ENCODE data around the gene CTNNBL1.
"Not testable (repeated sequence)": the region's sequence is repeated elsewhere in the genome, so short reads cannot be mapped to it uniquely, and the experiment has no call there.

The CTNNBL1 gene

DNA sequence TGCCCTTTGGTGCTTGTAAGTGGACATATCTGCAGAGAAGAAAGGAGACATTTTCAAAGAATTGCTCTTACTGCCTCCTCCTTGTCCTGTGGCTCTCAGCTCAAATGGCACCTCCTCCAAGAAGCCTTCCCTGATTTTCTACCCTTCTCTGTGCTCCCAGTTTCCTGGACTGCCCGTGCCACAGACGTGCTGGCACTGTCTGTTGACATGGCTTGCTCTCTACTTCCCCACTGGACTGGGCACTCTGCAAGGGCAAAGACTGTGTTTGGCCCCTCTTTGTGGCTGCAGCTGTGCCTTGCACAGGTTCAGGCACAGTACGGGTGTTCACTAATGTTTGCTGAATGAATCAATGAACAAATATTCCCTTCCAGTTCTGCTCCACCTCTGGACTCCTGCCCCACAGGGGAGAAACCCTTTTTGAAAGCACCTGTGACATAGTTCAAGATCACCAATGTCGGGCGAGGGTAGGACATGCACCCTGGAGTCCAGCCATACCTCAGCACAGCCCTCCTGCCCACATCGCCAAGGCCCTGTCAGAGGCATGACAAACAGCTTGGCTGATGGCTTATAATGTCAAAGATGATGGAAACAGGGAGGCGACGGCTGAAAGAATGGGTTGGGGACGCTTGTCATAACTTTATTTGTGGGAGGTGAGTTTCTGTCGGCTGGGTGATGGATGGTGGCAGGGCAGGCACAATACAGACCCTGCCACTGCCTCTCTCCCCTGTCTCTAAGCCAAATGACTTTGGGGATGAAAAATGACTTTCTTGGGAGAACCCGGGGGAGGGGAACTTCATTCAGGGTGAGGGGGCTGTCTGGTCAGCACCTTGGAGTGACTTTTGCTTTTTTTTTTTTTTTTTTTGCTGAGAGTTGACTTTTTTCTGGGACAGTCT lies 15.6 kb upstream of the CTNNBL1 start:
- in situ Hi-C loops (cut with HindIII; ENCODE audit: low sequenced_read_pairs), result no loop called here

DNA sequence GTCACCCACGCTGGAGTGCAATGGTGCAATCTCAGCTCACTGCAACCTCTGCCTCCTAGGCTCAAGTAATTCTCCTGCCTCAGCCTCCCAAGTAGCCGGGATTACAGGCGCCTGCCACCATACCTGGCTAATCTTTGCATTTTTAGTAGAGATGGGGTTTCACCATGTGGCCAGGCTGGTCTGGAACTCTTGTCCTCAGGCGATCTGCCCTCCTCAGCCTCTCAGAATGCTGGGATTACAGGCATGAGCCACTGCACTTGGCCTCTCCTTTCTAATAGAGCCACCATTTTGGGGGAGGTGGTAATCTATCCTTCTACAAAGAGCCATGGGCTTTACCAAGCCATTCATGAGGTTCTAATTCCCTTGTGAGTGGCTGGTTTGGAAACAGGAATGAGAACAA lies 14.1 kb upstream of the CTNNBL1 start:
- in situ Hi-C loops (cut with HindIII; ENCODE audit: low sequenced_read_pairs), result not testable (repeated sequence)

DNA sequence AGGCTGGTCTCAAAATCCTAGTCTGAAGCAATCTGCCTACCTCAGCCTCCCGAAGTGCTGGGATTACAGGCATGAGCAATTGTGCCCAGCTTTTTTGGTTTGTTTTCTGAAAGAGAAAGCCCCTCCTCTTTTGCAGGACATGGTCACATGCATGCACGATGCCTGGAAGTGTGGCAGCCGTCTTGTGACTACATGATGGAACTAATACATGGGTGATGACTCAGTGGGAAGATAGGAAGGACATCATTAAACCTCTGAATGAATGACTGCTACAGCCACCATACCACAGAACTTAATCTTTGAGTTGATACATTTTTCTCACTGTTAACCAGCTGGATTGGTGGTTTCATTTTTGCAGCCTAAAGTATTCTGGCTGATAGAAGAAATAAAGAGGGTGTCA lies 13.4 kb upstream of the CTNNBL1 start:
- in situ Hi-C loops (cut with HindIII; ENCODE audit: low sequenced_read_pairs), result no loop called here

DNA sequence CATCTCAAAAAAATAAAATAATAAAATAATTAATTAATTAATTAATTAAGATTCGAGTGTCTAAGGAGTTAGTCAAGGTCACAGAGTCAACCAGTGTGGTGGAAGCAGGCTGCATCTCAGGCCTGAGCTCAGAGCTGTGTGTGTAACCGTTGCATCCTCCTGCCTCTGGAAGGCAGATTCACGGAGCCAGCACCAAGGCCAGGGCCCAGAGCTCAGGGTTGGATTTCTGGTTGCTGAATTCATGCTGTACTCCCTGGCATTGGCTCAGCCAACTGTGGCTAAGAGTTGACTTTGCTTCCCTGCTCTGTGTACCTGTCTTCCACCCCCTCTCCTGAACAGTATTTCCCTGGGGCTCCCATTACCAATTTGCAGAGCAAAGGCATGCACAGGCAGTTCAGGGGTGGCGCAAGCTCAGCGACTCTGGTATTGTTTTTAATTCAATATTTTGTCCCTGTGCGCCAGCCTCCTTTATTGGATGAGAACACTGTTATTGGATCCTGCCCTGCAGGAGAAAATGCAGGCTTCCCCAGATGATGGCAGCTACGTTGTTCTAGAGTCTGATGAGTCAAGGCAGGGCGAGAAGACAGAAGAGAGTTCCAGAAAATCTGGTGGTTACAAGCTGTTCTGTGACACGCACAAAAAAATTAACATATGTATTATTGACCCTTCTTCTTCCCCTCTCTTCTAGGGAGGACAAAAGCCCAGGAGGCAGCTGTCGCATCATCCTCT lies 12.3 kb upstream of the CTNNBL1 start:
- in situ Hi-C loops (cut with HindIII; ENCODE audit: low sequenced_read_pairs), result no loop called here

DNA sequence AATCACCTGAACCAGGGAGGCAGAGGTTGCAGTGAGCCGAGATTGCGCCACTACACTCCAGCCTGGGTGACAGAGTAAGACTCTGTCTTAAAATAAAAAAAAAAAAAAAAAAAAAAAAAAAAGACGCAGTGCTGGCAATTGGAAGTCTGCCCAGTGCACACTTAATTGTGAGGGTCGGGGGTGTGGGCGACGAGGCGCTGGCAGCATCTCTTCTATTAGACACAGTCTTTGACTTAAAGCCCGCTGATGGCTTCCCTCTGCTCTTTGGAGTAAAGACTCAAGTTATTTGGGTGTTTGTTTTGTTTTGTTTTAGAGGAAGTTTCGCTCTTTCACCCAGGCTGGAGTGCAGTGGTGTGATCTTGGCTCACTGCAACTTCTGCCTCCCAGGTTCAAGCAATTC lies 10.7 kb upstream of the CTNNBL1 start:
- in situ Hi-C loops (cut with HindIII; ENCODE audit: low sequenced_read_pairs), result not testable (repeated sequence)

DNA sequence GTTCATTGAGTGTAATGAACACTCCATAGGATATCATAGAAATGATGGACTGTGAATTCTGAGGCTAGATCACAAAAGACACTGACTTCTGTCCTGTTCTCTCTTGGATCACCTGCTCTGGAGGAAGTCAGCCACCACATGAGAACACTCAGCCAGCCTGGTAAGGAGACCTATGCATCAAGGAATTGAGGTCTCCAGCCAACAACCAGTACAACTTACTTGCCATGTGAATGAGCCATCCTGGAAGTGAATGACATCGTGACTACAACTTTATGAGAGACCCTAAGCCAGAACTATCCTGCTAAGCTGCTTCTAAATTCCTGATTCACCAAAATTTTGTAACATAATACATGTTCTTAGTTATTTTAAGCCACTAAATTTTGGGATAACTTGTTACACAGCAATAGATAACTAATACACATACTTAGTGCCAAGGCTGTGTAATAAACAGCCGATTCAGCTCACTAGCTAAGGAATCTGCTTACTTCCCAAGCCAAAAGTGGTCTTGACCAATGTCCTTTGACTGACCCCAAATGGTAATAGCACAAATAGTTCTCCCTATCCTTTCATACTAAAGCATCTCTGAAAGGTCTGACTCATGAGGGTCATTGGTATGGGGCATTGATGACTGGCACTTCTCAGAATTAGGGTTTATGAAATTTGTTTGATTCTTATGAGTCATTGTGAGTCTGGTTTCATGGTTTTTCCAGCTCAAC lies 6.9 kb upstream of the CTNNBL1 start:
- in situ Hi-C loops (cut with HindIII; ENCODE audit: low sequenced_read_pairs), result no loop called here

DNA sequence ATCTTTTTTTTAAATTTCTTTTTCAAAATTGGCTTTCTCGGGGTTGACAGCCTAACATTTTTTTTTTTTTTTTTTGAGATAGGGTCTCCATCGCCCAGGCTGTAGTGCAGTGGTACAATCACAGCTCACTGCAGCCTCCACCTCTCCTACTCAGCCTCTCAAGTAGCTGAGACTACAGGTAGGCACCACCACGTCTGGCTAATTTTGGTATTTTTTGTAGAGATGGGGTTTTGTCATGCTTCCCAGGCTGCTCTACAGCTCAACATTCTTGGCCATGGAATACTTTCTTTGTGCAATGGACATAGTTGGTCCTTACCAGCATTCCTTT lies 6.4 kb upstream of the CTNNBL1 start:
- in situ Hi-C loops (cut with HindIII; ENCODE audit: low sequenced_read_pairs), result no loop called here

DNA sequence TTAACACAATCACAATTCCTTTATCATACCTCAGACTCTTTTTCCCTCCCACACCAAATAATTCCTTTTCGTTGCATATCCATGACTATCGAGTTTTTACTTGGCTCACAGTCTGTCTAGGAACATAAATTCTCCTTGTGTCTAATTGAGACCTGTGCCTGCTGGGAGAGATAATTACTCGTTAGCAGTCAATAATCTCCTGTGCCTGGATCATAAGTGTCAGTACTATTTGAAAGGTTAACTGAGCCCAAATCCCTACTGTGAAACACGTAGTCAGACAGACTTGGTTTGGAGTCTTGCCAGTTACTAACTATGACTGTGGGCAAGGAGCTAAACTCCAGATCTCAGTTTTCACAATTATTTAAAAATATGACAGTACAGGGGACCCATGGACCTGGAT lies 5.7 kb upstream of the CTNNBL1 start:
- in situ Hi-C loops (cut with HindIII; ENCODE audit: low sequenced_read_pairs), result no loop called here

DNA sequence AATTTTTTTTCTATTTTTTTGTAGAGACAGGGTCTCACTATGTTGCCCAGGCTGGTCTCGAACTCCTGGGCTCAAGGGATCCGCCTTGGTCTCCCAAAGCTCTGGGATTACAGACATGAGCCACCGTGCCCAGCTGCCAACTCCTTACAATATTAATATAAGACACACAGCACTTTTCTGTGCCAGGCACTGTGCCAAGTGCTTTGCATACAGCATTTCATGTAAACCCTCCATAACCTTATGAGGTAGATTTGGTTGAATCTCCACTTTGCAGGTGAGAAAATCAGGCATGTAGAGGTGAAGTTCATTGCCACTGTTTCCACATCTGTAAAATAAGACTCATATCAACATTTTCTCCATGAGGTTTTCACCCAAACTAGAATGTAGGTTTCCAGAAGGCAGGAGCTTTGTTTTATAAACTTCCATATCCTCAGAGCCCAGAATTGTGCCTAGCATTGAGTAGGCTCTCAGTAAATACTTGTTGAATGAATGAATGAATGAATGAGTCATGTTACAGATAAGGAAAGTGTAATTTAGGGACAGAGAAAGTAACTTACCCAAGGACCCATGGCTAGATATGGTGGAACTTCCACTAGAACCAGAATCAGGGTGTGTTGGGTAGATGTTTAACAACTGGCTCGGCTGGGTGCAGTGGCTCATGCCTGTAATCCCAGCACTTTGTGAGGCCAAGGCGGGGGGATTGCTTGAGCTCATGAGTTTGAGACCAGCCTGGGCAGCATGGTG lies 3.0 kb upstream of the CTNNBL1 start:
- in situ Hi-C loops (cut with HindIII; ENCODE audit: low sequenced_read_pairs), result no loop called here

DNA sequence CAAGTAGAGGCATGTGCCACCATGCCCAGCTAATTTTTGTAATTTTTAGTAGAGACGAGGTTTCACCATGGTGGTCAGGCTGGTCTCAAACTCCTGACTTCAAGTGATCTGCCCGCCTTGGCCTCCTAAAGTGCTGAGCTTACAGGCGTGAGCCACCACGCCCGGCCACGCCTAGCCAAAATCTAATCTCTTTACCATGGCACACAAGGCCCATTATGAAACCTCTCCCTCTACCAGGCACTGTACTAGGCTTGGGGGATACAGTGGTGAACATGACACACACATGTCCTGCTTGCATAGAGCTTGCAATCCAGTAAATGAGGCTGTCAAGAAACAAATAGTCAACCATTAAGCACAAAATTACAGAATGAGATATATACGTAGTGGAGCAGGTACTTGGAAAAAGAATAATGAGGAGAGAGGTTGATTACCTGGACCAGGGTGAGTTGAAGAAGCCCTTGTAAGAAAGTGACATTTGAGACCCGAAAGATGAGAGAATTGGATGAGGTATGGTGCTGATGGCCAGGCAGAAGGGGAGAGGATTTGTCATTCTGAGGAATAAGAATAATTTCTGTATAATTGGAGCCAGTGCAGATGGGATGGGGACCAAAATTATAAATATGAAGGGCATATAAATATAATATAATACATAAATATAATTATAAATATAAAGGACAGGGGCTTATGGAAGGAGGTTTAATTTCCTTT lies 1.2 kb upstream of the CTNNBL1 start:
- in situ Hi-C loops (cut with HindIII; ENCODE audit: low sequenced_read_pairs), result no loop called here

DNA sequence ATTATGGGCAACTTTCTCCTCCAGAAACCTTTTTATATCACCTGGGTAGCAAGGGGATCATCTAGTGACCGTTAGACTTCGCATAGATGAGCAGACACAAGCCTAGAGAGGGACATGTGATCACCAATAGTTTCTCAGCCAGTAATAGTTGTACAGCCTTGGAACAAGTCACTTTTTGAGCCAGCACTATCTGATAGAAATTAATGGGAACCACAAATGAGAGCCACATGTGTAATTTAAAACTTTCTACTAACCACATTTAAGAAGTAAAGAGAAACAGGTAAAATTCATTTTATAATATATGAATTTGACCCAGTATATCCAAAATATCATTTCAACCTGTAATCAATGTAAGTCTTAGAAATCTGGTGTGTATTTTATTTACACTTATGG lies 592 bp upstream of the CTNNBL1 start:
- in situ Hi-C loops (cut with HindIII; ENCODE audit: low sequenced_read_pairs), result no loop called here

DNA sequence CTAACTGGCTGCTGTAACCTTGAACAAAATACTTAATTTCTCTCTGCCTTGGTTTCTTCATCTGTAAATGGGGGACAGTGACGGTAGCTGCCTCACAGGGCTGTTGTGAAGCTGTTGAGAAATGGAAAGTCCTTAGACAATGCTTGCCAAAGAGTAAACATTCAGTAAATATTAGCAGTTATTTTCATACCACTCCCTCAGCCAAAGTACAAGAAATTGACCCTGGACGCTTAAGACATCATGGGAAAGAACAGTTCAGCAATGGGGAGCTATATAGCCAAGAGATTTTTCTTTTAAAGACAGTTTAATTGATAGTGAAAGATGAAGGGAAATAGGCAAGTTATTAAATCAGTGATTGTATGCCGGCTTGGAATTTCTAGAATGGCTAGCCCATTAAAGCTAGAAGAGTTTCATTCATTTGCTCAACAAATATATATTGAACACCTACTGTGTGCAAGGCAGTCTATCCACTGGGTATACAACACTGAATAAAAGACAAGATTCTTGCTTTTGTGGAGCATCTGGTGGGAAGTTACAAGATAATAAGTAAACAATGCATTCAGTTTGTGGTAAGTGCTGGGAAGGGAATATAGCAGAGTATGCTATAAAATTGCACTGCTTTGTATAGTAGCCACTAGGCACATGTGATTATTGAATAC lies 2.0 kb downstream of the CTNNBL1 start:
- in situ Hi-C loops (cut with HindIII; ENCODE audit: low sequenced_read_pairs), result no loop called here

DNA sequence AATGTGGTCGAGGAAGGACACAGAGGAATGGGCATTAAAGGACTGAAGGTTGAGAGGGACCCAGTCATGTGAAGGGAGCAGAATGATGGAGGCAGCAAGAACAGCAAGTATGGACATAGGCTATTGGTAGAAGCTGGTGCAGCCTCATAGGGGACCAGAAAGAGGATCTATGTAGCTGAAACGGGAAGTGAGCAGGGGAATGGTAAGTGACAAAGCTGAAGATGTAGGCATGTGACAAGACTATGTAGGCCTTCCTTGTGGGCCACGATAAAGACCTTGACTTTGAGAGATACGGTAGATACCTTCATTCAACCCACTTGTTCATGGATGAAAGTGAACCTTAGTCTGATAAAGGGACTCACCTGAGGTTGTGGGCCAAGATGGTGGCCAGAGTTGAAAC lies 3.5 kb downstream of the CTNNBL1 start:
- in situ Hi-C loops (cut with HindIII; ENCODE audit: low sequenced_read_pairs), result no loop called here

DNA sequence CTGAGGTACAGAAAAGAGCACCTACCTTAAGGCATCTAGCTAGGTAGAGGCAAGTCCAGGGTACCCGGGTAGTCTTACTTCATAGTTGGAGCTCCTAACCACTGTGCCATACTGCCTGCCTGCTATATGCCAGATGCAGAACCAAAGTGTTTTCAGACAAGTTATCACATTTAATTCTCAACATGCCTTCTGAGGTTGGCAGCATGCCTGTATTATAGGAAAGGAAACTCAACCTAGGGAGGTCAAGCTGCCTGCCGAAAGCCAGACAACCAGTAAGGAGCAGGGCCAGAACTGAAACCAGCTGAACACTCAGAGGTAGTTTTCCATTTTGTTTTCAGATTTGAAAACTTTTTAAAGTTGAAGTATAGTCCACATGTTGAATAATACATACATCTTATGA lies 5.4 kb downstream of the CTNNBL1 start:
- in situ Hi-C loops (cut with HindIII; ENCODE audit: low sequenced_read_pairs), result no loop called here

DNA sequence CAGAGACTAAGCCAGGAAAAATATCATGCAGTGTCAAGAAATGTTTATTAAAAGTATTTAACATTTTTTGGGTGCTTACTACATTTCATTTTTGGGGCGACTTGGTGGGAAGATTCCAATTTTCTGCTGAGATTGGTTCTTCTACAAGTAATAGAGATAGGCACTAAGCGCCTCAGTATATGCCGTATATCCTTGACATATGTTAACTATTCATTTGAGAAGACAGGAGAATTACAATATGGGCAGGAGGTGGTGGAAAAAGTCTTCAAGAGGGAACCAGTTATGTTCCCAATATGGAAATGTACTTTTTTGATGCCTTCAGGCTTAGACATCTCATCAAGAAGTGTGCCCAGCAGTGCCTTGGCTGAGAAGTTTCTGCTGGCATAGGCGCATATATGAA lies 6.5 kb downstream of the CTNNBL1 start:
- in situ Hi-C loops (cut with HindIII; ENCODE audit: low sequenced_read_pairs), result no loop called here

DNA sequence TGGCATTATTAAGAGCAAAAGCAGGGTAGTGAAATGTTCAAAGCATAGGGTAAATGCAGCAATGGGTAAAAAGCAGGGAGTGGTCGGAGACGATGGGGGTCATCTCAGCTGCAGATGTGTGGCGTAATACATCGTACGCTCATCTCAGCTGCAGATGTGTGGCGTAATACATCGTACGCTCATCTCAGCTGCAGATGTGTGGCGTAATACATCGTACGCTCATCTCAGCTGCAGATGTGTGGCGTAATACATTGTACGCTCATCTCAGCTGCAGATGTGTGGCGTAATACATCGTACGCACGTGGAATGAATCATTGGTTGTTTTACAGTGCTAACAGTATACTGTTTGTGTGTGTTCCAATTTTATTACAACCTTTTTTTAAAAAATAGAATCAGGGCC lies 7.8 kb downstream of the CTNNBL1 start:
- in situ Hi-C loops (cut with HindIII; ENCODE audit: low sequenced_read_pairs), result not testable (repeated sequence)

DNA sequence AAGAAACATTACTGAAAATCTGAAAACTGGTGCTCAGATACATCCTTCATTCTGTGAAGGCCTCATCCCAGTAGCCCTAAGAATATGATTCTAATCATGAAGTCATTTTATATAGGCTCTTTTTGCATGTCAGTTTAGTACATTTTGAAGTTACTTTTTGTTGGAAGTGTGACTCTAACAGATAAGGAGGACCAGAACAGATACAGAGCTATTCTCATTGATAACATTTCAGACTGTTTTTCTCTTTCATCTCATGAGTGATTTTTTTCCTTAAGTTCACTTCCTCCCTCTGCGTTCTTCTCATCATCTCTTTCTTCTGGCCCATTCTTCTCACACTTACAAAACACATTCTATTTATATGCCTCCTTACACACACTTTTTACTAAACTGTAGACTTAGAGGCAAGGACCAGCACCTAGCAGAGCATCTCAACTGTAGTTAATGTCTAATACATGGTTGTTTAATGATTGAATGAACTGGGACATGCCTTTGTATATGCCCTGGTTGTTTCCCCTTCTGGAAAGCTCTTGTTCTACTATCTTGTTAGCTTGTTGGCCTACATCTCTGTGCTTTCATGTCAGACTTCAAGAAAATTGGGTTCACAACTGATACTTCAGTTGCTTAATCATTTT lies 8.7 kb downstream of the CTNNBL1 start:
- in situ Hi-C loops (cut with HindIII; ENCODE audit: low sequenced_read_pairs), result no loop called here

DNA sequence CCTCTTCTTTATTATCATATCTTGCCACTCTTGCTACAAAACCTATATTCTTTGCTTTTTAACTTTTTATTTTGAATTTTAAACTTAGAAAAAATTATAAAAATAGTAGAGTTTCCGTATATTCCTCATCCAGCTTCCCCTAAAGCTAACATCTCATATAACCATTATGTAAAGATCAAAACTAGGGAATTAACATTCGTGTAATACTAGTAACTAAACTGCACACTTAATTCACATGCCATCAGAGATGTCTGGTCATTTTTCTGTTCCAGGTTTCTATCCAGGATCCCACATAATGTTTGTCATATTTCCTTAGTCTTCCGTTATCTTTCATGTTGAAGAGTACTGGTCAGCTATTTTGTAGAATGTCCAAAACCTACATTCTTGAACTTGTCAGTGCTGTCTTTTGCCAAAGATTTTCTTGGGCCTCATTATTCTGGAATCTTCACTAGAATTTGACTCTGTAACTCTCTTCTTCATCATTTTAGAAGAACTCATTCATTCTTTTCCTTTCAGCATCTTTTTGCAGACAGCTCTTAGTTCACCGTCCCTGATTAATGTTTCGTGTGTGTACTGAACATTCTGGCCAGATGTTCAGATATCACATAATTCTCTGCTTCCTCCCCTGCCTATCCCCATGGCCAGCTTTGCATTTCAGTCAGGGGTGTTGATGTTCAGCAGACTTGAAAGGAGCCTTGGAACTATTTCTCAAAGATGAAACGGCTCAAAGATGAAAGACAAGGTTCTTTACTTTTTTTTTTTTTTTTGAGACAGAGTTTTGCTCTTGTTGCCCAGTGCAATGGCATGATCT lies 9.4 kb downstream of the CTNNBL1 start:
- in situ Hi-C loops (cut with HindIII; ENCODE audit: low sequenced_read_pairs), result no loop called here

DNA sequence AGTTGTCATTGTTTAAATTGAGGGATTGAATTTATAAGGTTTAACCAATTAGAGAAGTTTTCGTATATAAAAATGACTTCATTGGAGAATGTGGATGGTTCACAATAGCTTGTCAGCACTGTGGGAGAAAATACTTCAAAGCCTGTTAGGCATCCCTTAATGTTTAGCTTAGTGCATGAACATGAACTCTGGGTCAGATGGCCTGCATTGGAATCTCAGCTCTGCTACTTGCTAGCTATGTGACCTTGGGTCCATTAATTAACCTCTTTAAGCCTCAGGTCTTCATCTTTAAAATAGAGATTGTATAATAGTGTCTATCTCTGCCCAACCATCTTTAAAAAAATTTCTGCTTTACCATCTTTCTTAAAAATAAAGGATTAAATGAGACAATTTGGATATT lies 11.1 kb downstream of the CTNNBL1 start:
- in situ Hi-C loops (cut with HindIII; ENCODE audit: low sequenced_read_pairs), result no loop called here

All from endothelial cell of hepatic sinusoid (primary cell).